GM19455 (cell line): Measurements from ENCODE around the gene RELN.
"Not testable (repeated sequence)": the region's sequence is repeated elsewhere in the genome, so short reads cannot be mapped to it uniquely, and the experiment has no call there.

Experiments
- ATAC-seq: cut with Tn5 transposase; IDR thresholded peaks from one replicate; pipeline ENCODE4 v1.9.1; 2021; ENCODE audit not compliant: unreplicated experiment

Gene RELN

GRCh38 chr7:103896826-103897225 lies 92.6 kb downstream of the RELN start:
- ATAC-seq: not testable (repeated sequence)

- no peak for ATAC-seq
These were observed 94.5 kb downstream of the RELN start for GRCh38 chr7:103894656-103895596.

- ATAC-seq: no peak
These were observed 96.1 kb downstream of the RELN start for GRCh38 chr7:103893350-103893749.

- ATAC-seq: no peak
These were observed 100.0 kb downstream of the RELN start for GRCh38 chr7:103889451-103889850.

- ATAC-seq: no peak
These were observed 100.8 kb downstream of the RELN start for GRCh38 chr7:103888603-103889153.

GRCh38 chr7:103887853-103888602 lies 101.4 kb downstream of the RELN start:
- no peak for ATAC-seq

- no peak for ATAC-seq
These were observed 102.4 kb downstream of the RELN start for GRCh38 chr7:103887050-103887449.

GRCh38 chr7:103879928-103880600 lies 109.4 kb downstream of the RELN start:
- ATAC-seq: no peak

- ATAC-seq: no peak
These were observed 110.0 kb downstream of the RELN start for GRCh38 chr7:103879411-103879810.

GRCh38 chr7:103877565-103877964 lies 111.9 kb downstream of the RELN start:
- ATAC-seq: no peak

GRCh38 chr7:103875718-103876117 lies 113.7 kb downstream of the RELN start:
- no peak for ATAC-seq

- no peak for ATAC-seq
These were observed 118.0 kb downstream of the RELN start for GRCh38 chr7:103871473-103871872.

GRCh38 chr7:103870664-103871063 lies 118.8 kb downstream of the RELN start:
- no peak for ATAC-seq

- no peak for ATAC-seq
These were observed 121.6 kb downstream of the RELN start for GRCh38 chr7:103867874-103868273.

- ATAC-seq: no peak
These were observed 122.5 kb downstream of the RELN start for GRCh38 chr7:103866919-103867318.

- no peak for ATAC-seq
These were observed 124.0 kb downstream of the RELN start for GRCh38 chr7:103865442-103865841.

- ATAC-seq: no peak
These were observed 127.0 kb downstream of the RELN start for GRCh38 chr7:103862302-103863035.

GRCh38 chr7:103859709-103860108 lies 129.7 kb downstream of the RELN start:
- ATAC-seq: no peak

GRCh38 chr7:103857435-103857834 lies 132.0 kb downstream of the RELN start:
- no peak for ATAC-seq

- ATAC-seq: no peak
These were observed 132.5 kb downstream of the RELN start for GRCh38 chr7:103856929-103857328.
